ENCODE results near the gene RCC2. TPM values are rescaled to one million over a fixed set of nuclear protein-coding genes. Genes with fewer than 3 reads are reported as not detected.

The RCC2 gene
- total RNA-seq, 2 experiments from 2014 or later, result 90.6 to 91.0 TPM

GRCh38 chr1:17359031-17359430, 80.4 kb downstream of the RCC2 start:
- no peaks in the 10 kb centered on the region for H3K4me1 Mint-ChIP-seq (ENCODE audit: low read depth)
- H3K4me3 Mint-ChIP-seq, result no peak overlapping the region
- ChIA-PET CTCF (no interaction called here), POLR2A (no interaction called here)
- no peaks in the 10 kb centered on the region for H3K36me3 Mint-ChIP-seq
- H3K9me3 Mint-ChIP-seq, result no peaks in the 10 kb centered on the region
- intact Hi-C loops (cut with micrococcal nuclease), result no loop called here
- H3K27me3 Mint-ChIP-seq, result peaks cover 2% of the 10 kb centered on the region
- H3K27ac Mint-ChIP-seq, result no peak overlapping the region
- no peak for DNase-seq

DNA sequence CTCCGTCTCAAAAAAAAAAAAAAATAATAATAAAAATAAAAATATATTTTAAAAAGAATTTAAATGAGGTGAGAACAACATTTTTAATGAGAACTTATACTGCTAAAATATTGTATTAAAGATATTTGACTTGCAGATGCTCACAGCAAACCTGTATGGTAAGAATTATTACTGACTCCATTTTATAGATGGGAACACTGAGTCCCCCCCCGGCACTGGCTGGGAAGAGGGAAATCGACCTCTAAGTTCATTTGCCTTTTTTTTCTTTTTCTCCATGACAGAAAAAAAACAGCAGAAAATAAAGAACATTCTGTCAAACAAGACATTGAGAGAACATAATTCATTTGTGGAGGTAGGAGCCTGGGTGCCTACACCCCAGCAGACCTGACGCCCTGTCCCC, 80.9 kb downstream of the RCC2 start:
- Mint-ChIP-seq H3K4me3 (no peak overlapping the region), H3K36me3 (no peaks in the 10 kb centered on the region), H3K27me3 (peaks cover under 1% of the 10 kb centered on the region), H3K4me1 (ENCODE audit: low read depth) (no peaks in the 10 kb centered on the region), H3K27ac (no peak overlapping the region), H3K9me3 (no peaks in the 10 kb centered on the region)
- POLR2A ChIA-PET, result no interaction called here
- CTCF ChIA-PET, result no interaction called here
- DNase-seq, result no peak
- intact Hi-C loops (cut with micrococcal nuclease), result no loop called here

Other genes with a start within 250 kb of the RCC2 start
- not detected for gene PADI1, start 234.5 kb downstream of the RCC2 start, total RNA-seq
- not detected for gene PADI3, start 190.6 kb downstream of the RCC2 start, total RNA-seq
- gene PADI4, start 131.5 kb downstream of the RCC2 start, total RNA-seq, result under 1 TPM; 0.12 to 0.24 TPM
- gene PADI6, start 67.5 kb downstream of the RCC2 start, total RNA-seq, result not detected
- gene ARHGEF10L, start 100.0 kb upstream of the RCC2 start, total RNA-seq, result not detected

All from activated CD4-positive, alpha-beta memory T cell treated with anti-CD3 and anti-CD28 coated beads for 36 hours (primary cell).